ENCODE measurements around the gene ARNT2. TPM values are rescaled to one million over a fixed set of nuclear protein-coding genes. Genes with fewer than 3 reads are reported as not detected.

ARNT2 gene
- total RNA-seq, 2 experiments from 2014 or later, result not detected

DNA sequence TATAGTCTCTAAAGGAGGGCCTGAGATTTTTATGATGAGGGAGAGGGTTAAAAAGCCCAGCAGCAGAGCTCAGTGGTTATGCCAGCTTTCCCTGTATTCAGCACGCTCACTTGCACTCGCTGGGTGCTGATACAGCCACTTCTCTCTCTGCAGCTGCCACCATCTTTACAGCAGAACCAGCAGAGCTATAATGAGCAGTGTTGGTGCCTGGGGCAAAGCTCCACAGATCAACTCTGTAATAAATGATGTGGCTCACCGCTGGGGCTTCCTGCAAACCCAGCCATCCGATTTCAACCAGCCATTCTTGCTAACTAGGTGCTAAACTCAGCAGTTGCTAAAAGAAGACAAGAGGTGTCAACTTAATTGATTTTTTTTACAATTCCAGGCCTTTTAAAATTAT is 48.0 kb downstream of the ARNT2 start:
- Histone ChIP-seq H3K4me3 (ENCODE audit: low read depth, low read length, poor library complexity, severe bottlenecking) (no peak overlapping the region), H2AFZ (ENCODE audit: low read length) (no peak overlapping the region), H3K27ac (ENCODE audit: low read depth, low read length, poor library complexity, severe bottlenecking) (no peak overlapping the region), H4K20me1 (ENCODE audit: insufficient read depth, low read length) (no peaks in the 10 kb centered on the region), H3K9me3 (ENCODE audit: low read length) (no peaks in the 10 kb centered on the region), H3K4me2 (ENCODE audit: low read length) (no peak overlapping the region), H3K36me3 (ENCODE audit: insufficient read depth, low read length) (no peaks in the 10 kb centered on the region), H3K79me2 (ENCODE audit: insufficient read depth, low read depth, low read length) (no peaks in the 10 kb centered on the region), H3K9me2 (ENCODE audit: insufficient read depth, low read length) (no peaks in the 10 kb centered on the region), H3K4me1 (ENCODE audit: insufficient read depth, low read length, poor library complexity, severe bottlenecking) (no peaks in the 10 kb centered on the region)
- ChIA-PET CTCF (ENCODE audit: unreplicated experiment) (no interaction called here), POLR2A (no interaction called here)
- no TSS peak for BruUV-seq (replicated peaks)
- no peak for TF ChIP-seq EZH2phosphoT487 (IDR thresholded peaks at IDR 0.05; ENCODE audit: borderline replicate concordance, low read depth, low read length)
- no peak for TF ChIP-seq CTCF (conservative IDR thresholded peaks at IDR 0.05; ENCODE audit: low read length)
- intact Hi-C loops (cut with micrococcal nuclease; ENCODE audit: unreplicated experiment), result no loop called here
- DNase-seq (ENCODE audit: low spot score), result no peak

GRCh38 chr15:80455051-80455648 is 51.0 kb downstream of the ARNT2 start:
- Histone ChIP-seq H2AFZ (ENCODE audit: low read length) (no peak overlapping the region), H3K9me2 (ENCODE audit: insufficient read depth, low read length) (no peaks in the 10 kb centered on the region), H3K9me3 (ENCODE audit: low read length) (no peaks in the 10 kb centered on the region), H3K27ac (ENCODE audit: low read depth, low read length, poor library complexity, severe bottlenecking) (no peak overlapping the region), H3K79me2 (ENCODE audit: insufficient read depth, low read depth, low read length) (no peaks in the 10 kb centered on the region), H3K36me3 (ENCODE audit: insufficient read depth, low read length) (no peaks in the 10 kb centered on the region), H3K4me2 (ENCODE audit: low read length) (no peak overlapping the region), H3K4me1 (ENCODE audit: insufficient read depth, low read length, poor library complexity, severe bottlenecking) (no peaks in the 10 kb centered on the region), H4K20me1 (ENCODE audit: insufficient read depth, low read length) (no peaks in the 10 kb centered on the region), H3K4me3 (ENCODE audit: low read depth, low read length, poor library complexity, severe bottlenecking) (no peak overlapping the region)
- BruUV-seq (replicated peaks), result no TSS peak
- DNase-seq (ENCODE audit: low spot score), result no peak
- intact Hi-C loops (cut with micrococcal nuclease; ENCODE audit: unreplicated experiment), result loop anchor here (2.0 to 5.0 kb wide), 2 partner anchors 322 to 812 kb away; no protein-coding TSS in a partner anchor
- CTCF ChIA-PET (ENCODE audit: unreplicated experiment), result interaction anchor here (1.1 kb wide), 1 partner anchor 811 kb away, joined by 3 read pairs; no protein-coding TSS in a partner anchor
- TF ChIP-seq EZH2phosphoT487 (IDR thresholded peaks at IDR 0.05; ENCODE audit: borderline replicate concordance, low read depth, low read length), result no peak
- no peak for TF ChIP-seq CTCF (conservative IDR thresholded peaks at IDR 0.05; ENCODE audit: low read length)
- POLR2A ChIA-PET, result no interaction called here

- DNase-seq (ENCODE audit: low spot score), result peak; percentile 61
- no TSS peak for BruUV-seq (replicated peaks)
- Histone ChIP-seq H3K27ac (ENCODE audit: low read depth, low read length, poor library complexity, severe bottlenecking) (no peak overlapping the region), H4K20me1 (ENCODE audit: insufficient read depth, low read length) (no peaks in the 10 kb centered on the region), H3K9me3 (ENCODE audit: low read length) (no peaks in the 10 kb centered on the region), H3K4me3 (ENCODE audit: low read depth, low read length, poor library complexity, severe bottlenecking) (no peak overlapping the region), H3K4me2 (ENCODE audit: low read length) (no peak overlapping the region), H3K4me1 (ENCODE audit: insufficient read depth, low read length, poor library complexity, severe bottlenecking) (no peaks in the 10 kb centered on the region), H2AFZ (ENCODE audit: low read length) (no peak overlapping the region; the same call in 1 of the 2 replicates), H3K36me3 (ENCODE audit: insufficient read depth, low read length) (no peaks in the 10 kb centered on the region), H3K79me2 (ENCODE audit: insufficient read depth, low read depth, low read length) (no peaks in the 10 kb centered on the region), H3K9me2 (ENCODE audit: insufficient read depth, low read length) (no peaks in the 10 kb centered on the region)
- TF ChIP-seq EZH2phosphoT487 (IDR thresholded peaks at IDR 0.05; ENCODE audit: borderline replicate concordance, low read depth, low read length) (no peak), CTCF (conservative IDR thresholded peaks at IDR 0.05; ENCODE audit: low read length) (peak; percentile 95)
- POLR2A ChIA-PET, result no interaction called here
- CTCF ChIA-PET (ENCODE audit: unreplicated experiment), result no interaction called here
- intact Hi-C loops (cut with micrococcal nuclease; ENCODE audit: unreplicated experiment), result loop anchor here (1.0 to 5.0 kb wide), 3 partner anchors 321 to 811 kb away; no protein-coding TSS in a partner anchor
These were observed 51.7 kb downstream of the ARNT2 start for GRCh38 chr15:80455668-80456442.

Measured in OCI-LY7 (cell line).